ENCODE measurements around the gene CCSER1. TPM values are rescaled to one million over a fixed set of nuclear protein-coding genes. Genes with fewer than 3 reads are reported as not detected.

CCSER1 gene
- total and polyA plus RNA-seq, 2 of the 8 experiments (the other 6 are each of a cell fraction or from before 2014, with no cell fraction given) = 0.26 to 0.84 TPM

GRCh38 chr4:90540536-90540935, 413.3 kb downstream of the CCSER1 start (continued):
- TF ChIP-seq KDM1A (IDR thresholded peaks at IDR 0.05; ENCODE audit: borderline replicate concordance, low read length) (no peak), TBP (IDR thresholded peaks at IDR 0.05; ENCODE audit: low read depth, low read length) (no peak), RNF2 (IDR thresholded peaks at IDR 0.05; ENCODE audit: borderline replicate concordance, low read depth, low read length, missing control alignments, poor library complexity, severe bottlenecking) (no peak)
